NCI-H2196 (cell line): ENCODE results near the gene CFAP58.
"Not testable (repeated sequence)": the region's sequence is repeated elsewhere in the genome, so short reads cannot be mapped to it uniquely, and the experiment has no call there.

ENCODE experiments used
- DNase-seq: peaks from one replicate; lab custom pipeline; 2025; ENCODE audit not compliant: unreplicated experiment; lab: John Stamatoyannopoulos, UW

Gene CFAP58

DNA sequence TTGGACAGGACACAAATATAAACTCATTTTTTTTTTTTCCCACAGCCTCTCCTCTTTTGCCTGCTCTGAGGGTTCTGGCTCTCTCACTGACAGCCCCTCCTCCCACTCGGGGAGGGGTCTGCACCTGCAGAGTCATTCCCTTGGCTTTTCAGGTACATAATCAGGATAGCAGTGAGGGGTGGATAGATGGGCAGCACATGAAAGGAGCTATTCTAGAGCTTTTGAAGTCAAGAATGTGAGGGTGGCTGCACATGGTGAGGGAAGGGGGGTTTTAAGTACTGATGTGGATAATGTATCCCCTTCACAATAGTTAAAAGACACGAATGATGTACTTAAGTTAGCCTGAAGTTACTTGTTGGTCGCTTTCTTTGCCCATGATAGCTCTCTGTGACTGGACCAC, 76.2 kb downstream of the CFAP58 start:
- DNase-seq, result no peak

DNA sequence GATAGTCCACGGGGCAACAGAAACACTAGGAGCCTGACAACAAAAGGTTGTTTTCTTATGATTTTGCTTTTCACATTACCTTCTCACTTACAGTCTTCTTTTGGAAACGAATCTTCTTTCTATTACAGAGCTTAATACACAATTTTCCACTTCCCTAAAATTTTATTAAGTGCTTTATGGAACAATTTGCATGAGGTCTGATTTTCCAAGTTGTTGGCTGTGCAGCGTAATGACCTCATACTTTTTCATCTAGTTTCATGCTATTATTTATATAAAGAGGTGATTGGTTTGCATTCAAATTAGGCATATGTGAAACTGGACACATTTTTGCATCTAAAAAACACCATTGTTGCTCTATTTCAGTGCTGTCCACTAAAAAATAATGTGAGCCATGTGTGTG, 76.7 kb downstream of the CFAP58 start:
- no peak for DNase-seq

DNA sequence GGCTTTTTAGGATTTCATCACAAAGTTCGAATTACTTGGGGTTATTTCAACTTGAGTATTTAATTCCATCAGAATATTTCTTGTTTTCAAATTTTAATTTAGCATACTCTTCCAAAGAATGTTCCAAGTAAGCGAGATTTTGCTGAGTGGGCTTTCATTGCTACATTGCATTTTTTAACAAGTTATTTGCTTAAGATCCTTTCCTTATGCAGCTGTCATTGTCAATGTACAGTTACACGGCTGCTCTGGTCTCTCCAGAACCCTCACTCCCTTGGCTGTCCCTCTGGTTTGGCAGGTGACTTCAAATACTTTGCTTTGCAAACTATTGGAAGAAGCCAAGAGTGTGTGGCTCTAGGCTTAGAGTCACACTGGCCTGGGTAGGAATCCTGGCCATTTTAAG, 80.0 kb downstream of the CFAP58 start:
- no peak for DNase-seq

DNA sequence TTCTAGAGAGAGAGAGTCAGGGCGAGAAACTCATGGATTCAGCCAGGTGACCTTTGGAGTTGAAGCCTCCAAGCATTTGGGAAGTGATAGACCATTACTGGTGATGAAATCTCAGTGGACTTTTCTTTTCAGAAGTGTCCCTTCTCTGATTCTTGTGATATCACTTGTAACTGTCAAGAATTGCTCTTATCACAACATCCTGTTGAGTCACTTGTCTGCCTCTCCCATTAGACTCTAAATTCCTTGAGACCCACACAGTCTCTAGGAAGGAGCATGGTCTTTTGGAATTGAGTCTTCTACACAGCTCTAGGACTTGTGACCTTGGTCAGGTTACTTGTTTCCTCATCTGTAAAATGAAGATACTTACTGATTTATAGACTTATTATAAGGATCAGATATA, 81.0 kb downstream of the CFAP58 start:
- no peak for DNase-seq

DNA sequence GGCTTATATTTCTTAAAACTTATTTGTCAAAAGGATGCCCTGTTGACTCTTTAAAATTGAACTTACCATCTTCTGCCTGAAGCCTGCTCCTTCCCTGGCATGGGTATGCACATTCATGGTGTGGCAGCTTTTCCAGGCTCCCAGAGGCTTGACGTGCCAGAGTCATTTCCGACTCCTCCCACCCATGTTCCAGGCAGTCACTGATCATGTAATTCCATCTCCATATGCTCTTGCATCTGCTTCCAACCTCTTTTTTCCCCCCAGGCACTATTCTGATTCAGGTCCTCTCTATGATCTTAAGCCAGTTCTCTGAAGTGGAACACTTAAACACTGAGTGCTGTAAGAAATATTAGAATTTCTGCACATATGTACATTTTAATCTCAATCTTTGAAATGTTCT, 82.2 kb downstream of the CFAP58 start:
- DNase-seq, result no peak

DNA sequence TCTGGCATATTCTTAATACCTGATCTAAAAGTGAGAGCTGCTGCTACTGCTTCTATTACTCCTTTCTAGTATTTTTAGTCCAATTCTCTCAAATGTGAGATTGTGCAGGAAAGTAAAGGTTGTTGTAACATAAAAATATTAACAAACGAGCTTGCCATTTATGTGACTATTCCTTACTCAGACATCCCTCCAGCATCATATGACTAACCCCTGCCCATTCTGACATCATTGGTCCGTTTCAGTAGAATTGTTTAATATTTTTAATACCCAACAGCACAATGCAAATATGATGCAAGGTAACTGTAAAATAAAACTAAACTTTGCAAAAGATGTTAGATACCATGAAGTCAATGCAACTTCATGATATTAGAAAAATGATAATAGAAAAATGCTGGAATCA, 83.6 kb downstream of the CFAP58 start:
- no peak for DNase-seq

DNA sequence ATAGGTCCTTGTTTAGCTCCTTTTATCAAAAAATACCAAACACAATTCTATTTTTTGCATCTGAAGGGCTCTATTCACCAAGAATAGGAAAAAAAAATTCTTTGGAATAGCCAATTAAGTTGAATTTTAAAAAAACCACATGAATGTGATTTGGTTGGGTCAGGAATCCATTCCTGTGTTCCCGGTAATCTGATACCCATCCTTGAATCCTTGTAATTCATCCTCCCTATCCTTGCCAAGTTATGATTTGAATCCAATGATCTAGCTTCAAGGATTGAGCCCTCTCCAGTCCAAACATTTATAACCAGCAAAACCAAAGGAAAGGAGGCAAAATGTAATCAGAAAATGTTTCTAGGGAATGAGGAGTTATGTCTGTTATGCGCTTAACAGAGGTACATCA, 86.6 kb downstream of the CFAP58 start:
- no peak for DNase-seq

DNA sequence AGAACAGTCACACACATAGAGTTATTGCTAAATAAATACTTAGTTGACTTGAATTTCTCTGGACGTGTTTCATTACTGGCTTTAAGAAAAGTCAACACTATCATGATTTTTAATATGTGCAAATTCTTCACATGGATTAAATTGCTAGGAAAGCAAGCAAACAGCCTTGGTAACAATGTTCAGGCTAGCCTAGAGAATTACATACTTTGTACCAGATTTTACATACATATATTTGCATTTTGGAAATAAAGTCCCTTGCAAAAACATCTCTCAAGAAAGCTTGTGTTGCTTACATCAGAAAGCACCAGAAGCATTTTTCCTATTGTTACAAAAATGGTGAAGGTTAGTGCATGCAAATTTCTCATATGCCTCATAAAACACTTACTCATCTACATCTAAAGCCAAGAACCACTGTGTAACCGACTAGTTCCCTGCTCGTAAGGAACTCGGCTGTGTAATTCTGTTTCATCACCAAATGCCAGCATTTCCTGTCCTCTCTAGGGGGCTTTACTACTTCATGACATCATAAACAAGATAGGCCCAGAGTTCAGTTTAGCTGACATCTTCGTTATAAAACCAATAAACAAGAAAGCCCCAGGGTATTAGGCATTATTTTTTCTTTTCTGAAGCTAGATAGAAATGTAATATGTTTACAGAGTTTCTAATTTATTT, 87.8 kb downstream of the CFAP58 start:
- no peak for DNase-seq

DNA sequence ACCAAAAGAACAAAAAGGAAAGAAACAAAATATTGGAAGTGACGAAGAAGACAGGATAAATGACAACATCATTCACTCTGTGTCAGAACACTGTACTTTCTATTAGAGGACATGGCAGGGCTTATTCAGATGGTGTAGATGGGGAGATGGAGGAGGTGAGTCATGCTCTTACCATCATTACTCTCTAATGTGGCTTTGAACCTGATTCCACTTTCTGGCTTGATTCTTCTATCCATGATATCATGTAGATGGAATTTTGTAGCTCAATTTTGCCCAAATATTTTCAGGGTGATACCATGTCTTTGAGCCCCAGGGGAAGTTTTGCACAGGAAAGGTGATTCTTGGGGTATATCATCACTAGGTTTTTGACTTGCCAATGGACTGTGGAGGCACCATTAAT, 91.7 kb downstream of the CFAP58 start:
- no peak for DNase-seq

DNA sequence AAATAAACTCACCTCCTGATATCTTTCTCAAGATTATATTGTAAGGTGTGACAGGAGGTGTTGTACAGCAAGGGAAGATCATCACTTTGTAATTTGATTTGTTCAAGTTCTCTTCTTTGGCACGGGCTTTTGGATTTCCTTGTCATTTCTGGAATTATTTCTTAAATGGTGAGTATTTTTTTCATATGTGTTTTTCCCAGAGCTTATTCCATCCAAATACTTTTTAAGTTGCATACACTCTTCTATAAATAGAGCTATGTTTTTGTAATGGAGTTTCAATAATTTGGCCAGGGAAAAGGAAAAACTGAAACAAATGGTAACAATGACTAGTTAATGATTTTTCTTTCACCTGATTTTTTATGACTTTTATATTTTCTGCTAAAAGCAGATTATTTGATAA, 92.5 kb downstream of the CFAP58 start:
- DNase-seq, result no peak

DNA sequence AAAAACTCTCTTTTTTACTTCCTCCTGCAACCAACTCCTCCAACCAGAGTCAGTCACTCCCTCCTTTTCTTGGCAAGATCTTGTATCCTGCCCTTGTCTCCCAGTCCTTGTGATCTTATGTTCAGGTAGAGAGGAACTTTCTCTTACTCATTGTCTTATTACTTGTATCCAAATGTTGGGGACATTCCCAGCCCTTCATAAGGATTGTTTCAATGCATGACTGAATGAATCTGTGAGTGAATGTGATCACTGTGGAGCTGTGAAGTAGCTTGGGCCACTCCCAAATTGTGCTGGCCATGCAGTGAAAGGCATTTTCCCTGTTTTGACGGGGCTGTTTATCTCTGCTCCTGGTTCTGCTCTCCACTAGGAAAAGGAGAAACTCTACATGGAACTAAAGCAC, 93.7 kb downstream of the CFAP58 start:
- no peak for DNase-seq

DNA sequence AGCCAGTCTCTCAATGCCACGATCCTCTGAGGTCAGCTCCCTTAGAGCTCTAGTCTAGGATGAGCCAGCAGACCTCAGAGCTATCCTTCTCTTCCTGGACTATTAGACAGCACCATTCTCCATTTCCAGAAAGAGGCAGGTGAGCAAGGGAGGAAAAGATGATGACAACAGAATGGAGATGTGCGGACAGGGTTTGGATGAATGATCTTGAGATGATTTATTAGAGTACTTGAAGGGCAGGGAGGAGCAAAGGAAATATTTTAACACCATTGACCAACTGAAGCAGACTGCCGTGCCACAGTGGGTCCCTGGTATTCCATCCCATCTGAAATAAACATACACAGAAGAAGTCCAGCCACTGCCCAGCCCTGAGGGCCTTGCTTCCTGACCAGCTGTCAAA, 94.3 kb downstream of the CFAP58 start:
- no peak for DNase-seq

DNA sequence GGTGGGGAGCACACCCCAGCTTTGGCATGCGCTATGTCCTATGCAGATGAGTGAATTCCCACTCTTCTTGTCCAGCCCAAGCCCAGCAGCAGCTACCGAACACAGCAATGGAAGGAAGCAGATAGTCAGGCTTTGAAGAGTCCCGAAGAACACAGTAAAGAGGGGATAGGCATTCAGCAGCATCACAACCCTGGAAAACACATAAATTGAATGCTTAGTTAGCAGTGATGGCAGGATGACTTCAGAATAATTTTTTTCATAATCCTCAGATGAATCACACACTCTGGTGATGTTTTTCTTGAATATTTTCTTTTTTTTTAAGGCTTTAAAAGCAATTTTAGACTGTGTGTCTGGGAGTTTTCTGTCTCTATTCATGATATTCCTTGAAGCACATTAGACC, 95.8 kb downstream of the CFAP58 start:
- DNase-seq, result no peak

DNA sequence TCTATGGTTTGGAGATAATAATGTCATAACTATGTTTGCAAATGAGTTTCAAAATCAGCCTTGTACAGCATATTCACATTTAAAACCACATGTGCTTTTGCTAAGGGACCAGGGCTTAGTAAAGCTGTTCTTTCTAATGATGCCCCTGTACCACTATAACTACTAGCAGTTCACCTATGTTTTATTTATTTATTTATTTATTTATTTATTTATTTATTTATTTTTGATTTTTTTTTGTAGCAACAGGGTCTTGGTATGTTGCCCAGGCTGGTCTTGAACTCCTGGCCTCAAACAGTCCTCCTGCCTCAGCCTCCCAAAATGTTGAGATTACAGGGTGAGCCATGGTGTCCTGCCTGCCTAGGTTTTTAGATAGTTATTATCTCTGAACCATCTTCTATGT, 96.9 kb downstream of the CFAP58 start:
- no peak for DNase-seq

DNA sequence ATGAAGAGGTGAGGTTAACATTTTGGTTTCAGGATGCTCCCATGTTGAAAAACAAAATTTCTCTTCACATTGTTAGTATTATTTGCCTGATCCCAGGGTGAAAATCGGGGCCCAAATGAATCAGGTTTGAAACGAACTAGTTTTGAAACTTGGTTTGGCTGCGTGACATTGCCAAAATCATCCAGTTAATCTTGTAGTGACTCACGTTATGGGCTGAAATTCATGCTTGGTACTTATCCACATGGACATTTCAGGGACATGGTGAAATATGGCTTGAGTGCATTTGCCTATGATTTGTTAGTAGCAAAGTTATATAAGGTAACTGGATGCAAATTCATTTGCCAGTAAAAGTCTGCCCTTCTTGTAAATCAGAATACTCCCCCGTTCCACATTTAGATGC, 97.3 kb downstream of the CFAP58 start:
- no peak for DNase-seq

DNA sequence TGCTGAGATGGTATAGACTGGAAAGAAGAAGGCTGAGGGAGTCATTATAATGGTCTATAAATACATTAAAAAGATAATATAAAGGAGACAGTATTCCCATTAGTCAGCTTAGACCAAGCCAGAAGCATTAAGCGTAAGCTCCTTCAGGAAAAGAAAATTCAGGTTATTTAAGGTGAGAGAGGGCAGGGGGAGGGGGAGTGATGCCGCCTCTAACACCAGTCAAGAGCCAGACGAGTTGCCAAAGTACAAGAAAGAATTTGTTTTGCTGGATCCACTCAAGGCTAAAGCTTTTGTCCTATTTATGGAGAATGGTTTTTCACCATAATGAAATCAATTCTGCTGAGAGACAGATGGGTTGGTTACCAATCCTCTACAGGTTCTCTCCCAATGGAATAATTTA, 99.3 kb downstream of the CFAP58 start:
- no peak for DNase-seq

DNA sequence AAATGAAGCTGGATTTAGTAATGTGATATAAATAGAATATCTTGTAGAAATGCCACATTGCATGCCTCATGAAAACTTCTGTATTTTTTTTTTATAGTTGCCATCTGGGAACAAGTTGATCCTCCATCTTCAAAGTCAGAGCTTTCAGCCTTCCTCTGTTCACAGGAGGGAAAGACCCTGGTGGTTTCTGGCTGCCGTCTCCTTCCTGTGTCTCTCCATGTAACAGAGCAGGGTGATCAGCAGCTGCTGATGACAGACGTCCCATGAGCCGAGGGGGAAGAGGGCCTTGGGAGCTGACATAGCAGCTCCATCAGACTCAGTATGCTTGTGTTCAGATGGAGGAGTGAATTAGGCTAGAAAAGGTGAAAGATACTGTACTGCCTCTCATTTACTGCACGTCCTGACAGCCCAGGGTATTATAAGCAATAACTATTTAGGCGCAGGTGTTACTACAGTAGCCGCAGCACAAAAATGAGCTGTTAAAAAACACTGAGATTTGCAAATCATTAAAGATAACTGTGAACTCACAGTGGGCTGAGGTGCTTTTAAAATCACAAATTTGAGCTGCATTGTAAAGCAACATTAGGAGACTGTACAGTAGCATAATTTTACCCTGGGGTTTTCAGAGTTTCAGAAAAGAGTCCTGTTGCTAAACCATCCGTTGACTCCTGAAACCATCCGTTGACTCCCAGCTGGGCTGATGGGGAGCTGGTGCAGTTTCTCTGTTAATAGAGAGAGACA, 103.3 kb downstream of the CFAP58 start:
- DNase-seq, result no peak

DNA sequence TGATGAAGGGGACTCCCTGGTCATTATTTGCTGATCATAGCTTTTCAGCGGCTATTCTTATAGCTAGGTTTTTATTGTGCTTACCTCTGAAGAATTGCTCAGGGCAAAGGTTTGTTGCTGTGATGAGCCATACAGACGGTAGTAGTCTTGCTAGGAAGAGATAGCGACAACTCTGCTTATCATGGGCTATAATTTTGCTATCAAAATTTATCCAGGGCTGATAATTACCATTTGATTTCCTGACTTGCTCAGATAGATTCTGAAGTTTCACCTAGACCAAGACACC, 103.9 kb downstream of the CFAP58 start:
- no peak for DNase-seq

DNA sequence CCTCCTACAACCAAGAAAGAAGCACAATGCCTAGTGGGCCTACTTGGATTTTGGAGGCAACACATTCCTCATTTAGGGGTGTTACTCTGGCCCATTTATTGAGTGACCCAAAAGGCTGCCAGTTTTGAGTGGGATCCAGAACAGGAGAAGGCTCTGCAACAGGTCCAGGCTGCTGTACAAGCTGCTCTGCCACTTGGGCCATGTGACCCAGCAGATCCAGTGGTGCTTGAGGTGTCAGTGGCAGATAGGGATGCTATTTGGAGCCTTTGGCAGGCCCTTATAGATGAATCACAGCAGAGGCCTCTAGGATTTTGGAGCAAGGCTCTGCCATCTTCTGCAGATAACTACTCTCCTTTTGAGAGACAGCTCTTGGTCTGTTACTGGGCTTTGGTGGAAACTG, 111.9 kb downstream of the CFAP58 start:
- DNase-seq, result not testable (repeated sequence)

DNA sequence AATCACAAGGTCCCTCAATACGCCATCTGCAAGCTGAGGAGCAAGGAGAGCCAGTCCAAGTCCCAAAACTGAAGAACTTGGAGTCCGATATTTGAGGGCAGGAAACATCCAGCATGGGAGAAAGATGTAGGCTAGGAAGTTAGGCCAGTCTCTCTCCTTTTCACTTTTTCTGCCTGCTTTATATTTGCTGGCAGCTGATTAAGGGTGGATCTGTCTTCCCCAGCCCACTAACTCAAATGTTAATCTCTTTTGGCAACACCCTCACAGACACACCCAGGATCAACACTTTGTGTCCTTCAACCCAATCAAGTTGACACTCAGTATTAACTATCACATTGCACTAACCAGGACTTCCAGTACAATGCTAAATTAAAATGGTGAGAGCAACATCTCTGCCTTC, 115.2 kb downstream of the CFAP58 start:
- not testable (repeated sequence) for DNase-seq

DNA sequence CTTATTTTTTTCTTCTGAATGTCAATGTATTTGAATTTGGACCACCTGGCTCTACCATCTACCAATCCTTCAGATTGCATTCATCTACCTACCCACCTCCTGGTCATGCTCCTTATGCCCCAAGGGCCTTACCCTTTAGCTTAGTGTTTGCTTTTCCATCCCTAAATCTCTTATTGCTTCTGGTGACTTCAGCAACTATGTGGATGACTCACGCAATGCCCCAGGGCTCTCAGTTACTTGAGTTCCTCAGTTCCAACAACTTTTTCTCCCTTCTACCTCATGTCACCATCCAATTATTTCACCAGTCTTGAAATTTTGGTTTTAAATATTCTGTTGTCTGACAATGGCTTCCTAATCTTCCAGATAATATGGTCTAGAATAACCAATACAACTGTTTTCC, 118.9 kb downstream of the CFAP58 start:
- no peak for DNase-seq

DNA sequence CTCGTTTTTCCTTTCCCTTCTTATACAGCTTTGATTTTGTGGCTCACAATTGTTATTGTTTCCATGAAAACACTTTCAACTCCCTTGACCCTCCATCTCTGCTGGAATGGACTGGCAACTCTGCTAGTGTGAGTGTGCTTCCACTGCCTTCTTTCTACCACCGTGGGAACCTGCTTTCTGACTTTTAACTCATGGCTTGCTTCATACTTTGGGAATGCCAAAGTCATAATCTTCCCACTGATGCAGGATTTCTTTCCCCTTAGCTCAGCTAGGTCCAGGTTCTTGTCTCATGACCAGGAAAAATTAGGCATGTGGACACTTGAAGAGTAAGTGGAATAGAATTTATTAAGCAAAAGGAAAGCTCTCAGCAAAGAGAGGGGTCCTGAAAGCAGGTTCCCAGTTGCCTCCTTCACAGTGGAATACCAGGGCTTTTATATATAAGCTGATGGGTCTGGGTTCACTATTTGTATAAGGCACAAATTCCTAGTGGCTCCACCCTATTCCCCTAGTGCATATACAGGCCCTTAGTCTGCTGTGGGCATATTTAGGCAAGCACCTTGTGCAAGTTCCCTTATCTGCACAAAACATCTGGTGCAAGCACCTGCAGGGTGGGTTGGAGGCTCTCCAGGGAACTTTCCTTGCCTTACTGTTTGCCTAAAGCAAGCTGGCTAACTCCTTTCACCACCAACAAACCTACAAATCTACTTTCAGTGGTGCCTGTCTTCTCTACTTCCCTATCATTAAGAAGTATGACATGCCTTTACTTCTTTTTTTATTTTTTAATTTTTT, 119.5 kb downstream of the CFAP58 start:
- DNase-seq, result no peak
